Tibial nerve (tissue), 4 donors: ENCODE results near the gene LRRC26. TPM values are rescaled to one million over a fixed set of nuclear protein-coding genes. Genes with fewer than 3 reads are reported as not detected.
"Not testable (repeated sequence)": the region's sequence is repeated elsewhere in the genome, so short reads cannot be mapped to it uniquely, and the experiment has no call there.

ENCODE experiments used
- DNase-seq, 2 donors: peaks; one replicate each; pipeline ENCODE4 v3.0.0-alpha.2; 2019; ENCODE audit warnings: low spot score in 2 of 2
- H3K27ac ChIP-seq, 4 donors: fragments of 200-600 bp; sonication (generic) in 3 of 4; one replicate each; pipeline ENCODE4 v1.5.1; 2017 to 2019; ENCODE audit warnings: mild to moderate bottlenecking in 1 of 4
- H3K27me3 ChIP-seq, 2 donors: fragments of 200-600 bp; sonication (generic) in 1 of 2; one replicate each; pipeline versions ENCODE4 v1.5.1 to v1.6.0; 2017 to 2019
- H3K36me3 ChIP-seq, 3 donors: fragments of 200-600 bp; sonication (generic); one replicate each; pipeline ENCODE4 v1.5.1; 2018 to 2019
- H3K4me1 ChIP-seq, 4 donors: fragments of 200-600 bp; sonication (generic) in 3 of 4; one replicate each; pipeline ENCODE4 v1.5.1; 2017 to 2019
- H3K4me3 ChIP-seq, 4 donors: fragments of 200-600 bp; sonication (generic) in 3 of 4; one replicate each; pipeline ENCODE4 v1.5.1; 2017 to 2019; ENCODE audit warnings: mild to moderate bottlenecking in 1 of 4, moderate library complexity in 1 of 4
- H3K9me3 ChIP-seq, 4 donors: fragments of 200-600 bp; sonication (generic) in 3 of 4; one replicate each; pipeline ENCODE4 v1.5.1; 2017 to 2019
- EP300 ChIP-seq, 2 donors: sonication (generic); formaldehyde crosslinking; IDR thresholded peaks; one replicate each; pipeline ENCODE4 v1.6.1; 2017; ENCODE audit warnings: antibody characterized with exemption in 2 of 2, mild to moderate bottlenecking in 1 of 2
- POLR2A ChIP-seq, 2 donors: fragments of 450-650 bp; IDR thresholded peaks; one replicate each; pipeline ENCODE4 v1.6.1; 2017; ENCODE audit warnings: antibody characterized with exemption in 2 of 2, mild to moderate bottlenecking in 2 of 2, moderate library complexity in 2 of 2
- WGBS, 2 donors: methylation state at CpG; one replicate each; pipeline ENCODE4 v1.1.5; 2018; 5-methylcytosine and 5-hydroxymethylcytosine counted together
- small RNA-seq: library from RNA; depleted of rRNA; stranded (forward); fragments of <200 nt; gene quantifications from one replicate; pipeline ENCODE3, GENCODE V24; 2016
- total RNA-seq, 4 donors: library from RNA; depleted of rRNA; stranded (reverse); fragments of >200 nt; gene quantifications; one replicate each; pipeline ENCODE4 v1.1.0, GENCODE V29; 2016
- TF ChIP-seq, protein P1 (sequence below), 5 experiments: fragments of 200-600 bp in 3 of 5; fragments of 450-650 bp in 2 of 5; sonication (generic) in 3 of 5; IDR thresholded peaks; one replicate each; pipeline ENCODE4 v1.5.1; 2016 to 2019; ENCODE audit warnings: antibody characterized with exemption in 5 of 5, mild to moderate bottlenecking in 3 of 5, moderate library complexity in 2 of 5

The LRRC26 gene
- total RNA-seq, 4 donors from 2014 or later, result not detected

- TF ChIP-seq POLR2A (IDR thresholded peaks at IDR 0.05), result no peak
- TF ChIP-seq, protein P1, sequence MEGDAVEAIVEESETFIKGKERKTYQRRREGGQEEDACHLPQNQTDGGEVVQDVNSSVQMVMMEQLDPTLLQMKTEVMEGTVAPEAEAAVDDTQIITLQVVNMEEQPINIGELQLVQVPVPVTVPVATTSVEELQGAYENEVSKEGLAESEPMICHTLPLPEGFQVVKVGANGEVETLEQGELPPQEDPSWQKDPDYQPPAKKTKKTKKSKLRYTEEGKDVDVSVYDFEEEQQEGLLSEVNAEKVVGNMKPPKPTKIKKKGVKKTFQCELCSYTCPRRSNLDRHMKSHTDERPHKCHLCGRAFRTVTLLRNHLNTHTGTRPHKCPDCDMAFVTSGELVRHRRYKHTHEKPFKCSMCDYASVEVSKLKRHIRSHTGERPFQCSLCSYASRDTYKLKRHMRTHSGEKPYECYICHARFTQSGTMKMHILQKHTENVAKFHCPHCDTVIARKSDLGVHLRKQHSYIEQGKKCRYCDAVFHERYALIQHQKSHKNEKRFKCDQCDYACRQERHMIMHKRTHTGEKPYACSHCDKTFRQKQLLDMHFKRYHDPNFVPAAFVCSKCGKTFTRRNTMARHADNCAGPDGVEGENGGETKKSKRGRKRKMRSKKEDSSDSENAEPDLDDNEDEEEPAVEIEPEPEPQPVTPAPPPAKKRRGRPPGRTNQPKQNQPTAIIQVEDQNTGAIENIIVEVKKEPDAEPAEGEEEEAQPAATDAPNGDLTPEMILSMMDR (IDR thresholded peaks at IDR 0.05), result no peak
- no peak for TF ChIP-seq EP300 (IDR thresholded peaks at IDR 0.05)
- no peak overlapping the region for H3K27ac ChIP-seq
- 76 to 79% methylated on average over 5 of the region's 5 CpGs for WGBS, 2 donors
These were observed 46.4 kb downstream of the LRRC26 start for GRCh38 chr9:137123468-137123837.

GRCh38 chr9:137122796-137123467 lies 46.9 kb downstream of the LRRC26 start:
- not testable (repeated sequence) for H3K27me3 ChIP-seq, H3K4me3 ChIP-seq, DNase-seq, H3K9me3 ChIP-seq, H3K36me3 ChIP-seq, H3K27ac ChIP-seq
- WGBS, 2 donors, result 87% methylated on average over 16 of the region's 16 CpGs
- H3K4me1 ChIP-seq, result peaks cover 0 to 14% (median 5%) of the 10 kb centered on the region in 4 donors

More at GRCh38 chr9:137123468-137123837, 46.4 kb downstream of the LRRC26 start:
- H3K27me3 ChIP-seq, result no peaks in the 10 kb centered on the region
- no peak overlapping the region for H3K4me3 ChIP-seq
- H3K36me3 ChIP-seq, result no peaks in the 10 kb centered on the region
- H3K9me3 ChIP-seq, result no peaks in the 10 kb centered on the region
- peaks cover 0 to 19% (median 7%) of the 10 kb centered on the region in 4 donors for H3K4me1 ChIP-seq
- DNase-seq, result no peak

DNA sequence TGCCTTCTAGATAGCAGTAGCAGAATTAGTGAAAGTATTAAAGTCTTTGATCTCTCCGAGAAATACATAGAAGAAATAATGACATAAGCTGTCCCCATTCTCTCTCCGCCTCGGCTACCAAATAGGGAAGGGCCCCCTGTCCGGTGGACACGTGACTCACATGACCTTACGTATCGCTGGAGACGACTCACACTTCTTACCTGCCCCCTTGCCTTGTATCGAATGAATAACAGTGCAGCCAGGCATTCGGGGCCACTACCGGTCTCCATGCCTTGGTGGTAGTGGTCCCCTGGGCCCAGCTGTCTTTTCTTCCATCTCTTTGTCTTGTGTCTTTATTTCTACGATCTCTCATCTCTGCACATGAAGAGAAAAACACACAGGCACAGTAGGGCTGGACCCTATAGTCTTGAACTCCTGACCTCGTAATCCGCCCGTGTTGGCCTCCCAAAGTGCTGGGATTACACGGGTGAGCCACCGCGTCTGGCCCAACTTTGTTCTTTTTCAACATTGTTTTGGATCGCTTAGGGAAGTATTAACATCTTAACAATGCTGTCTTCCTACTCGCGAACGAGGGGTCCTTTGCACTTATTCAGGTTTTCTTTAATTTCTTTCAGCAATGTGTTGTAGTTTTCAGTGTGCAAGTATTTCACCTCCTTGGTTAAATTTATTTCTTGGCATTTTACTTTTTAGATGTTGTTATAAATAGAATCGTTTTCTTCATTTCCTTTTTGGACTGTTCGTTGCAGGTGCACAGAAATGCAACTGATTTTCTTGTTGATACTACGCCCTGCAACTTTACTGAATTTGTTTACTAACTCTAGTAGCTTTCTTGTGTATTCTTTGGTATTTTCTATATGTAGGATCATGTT lies 47.7 kb downstream of the LRRC26 start:
- H3K36me3 ChIP-seq, H3K27me3 ChIP-seq, DNase-seq, H3K9me3 ChIP-seq, H3K4me1 ChIP-seq, H3K4me3 ChIP-seq, H3K27ac ChIP-seq: not testable (repeated sequence)
- WGBS, 2 donors, result 66 to 74% methylated on average over 18 to 19 of the region's 25 CpGs

Small RNA genes within 50 kb of the gene (small RNA-seq; reads per million reads assigned to genes)
- gene MIR3621, result not detected

Other genes starting within 250 kb of the LRRC26 start
- gene FBXW5, start 225.3 kb downstream of the LRRC26 start, total RNA-seq, result 100 to 1,000 TPM; 138 to 227 (median 193) TPM
- 1 to 10 TPM in 2 of 4 donors, not detected in 2; 3.3 to 5.1 TPM for gene C8G, start 224.8 kb downstream of the LRRC26 start, total RNA-seq
- gene LCN12, start 217.8 kb downstream of the LRRC26 start, total RNA-seq, result 10 to 100 TPM in 2 of 4 donors, 1 to 10 TPM in 2; 2.4 to 16.8 (median 7.8) TPM
- 1,000 to 10,000 TPM; 1,059 to 8,972 (median 6,550) TPM for gene PTGDS, start 192.5 kb downstream of the LRRC26 start, total RNA-seq
- gene LCNL1, start 187.1 kb downstream of the LRRC26 start, total RNA-seq, result 10 to 100 TPM; 14.7 to 86.3 (median 64.3) TPM
- gene PAXX, start 177.6 kb downstream of the LRRC26 start, total RNA-seq, result 100 to 1,000 TPM in 1 of 4 donors, 10 to 100 TPM in 3; 65.7 to 142 (median 68.9) TPM
- 100 to 1,000 TPM in 1 of 4 donors, 10 to 100 TPM in 2, 1 to 10 TPM in 1; 1.2 to 120 (median 38.0) TPM for gene CLIC3, start 173.5 kb downstream of the LRRC26 start, total RNA-seq
- 100 to 1,000 TPM; 136 to 291 (median 196) TPM for gene ABCA2, start 141.8 kb downstream of the LRRC26 start, total RNA-seq
- under 1 TPM in 1 of 4 donors, not detected in 3; 0.60 TPM for gene FUT7, start 138.0 kb downstream of the LRRC26 start, total RNA-seq
- 100 to 1,000 TPM in 3 of 4 donors, 10 to 100 TPM in 1; 80.6 to 269 (median 182) TPM for gene NPDC1, start 123.9 kb downstream of the LRRC26 start, total RNA-seq
- 10 to 100 TPM in 3 of 4 donors, 1 to 10 TPM in 1; 7.0 to 21.0 (median 18.1) TPM for gene ENTPD2, start 116.0 kb downstream of the LRRC26 start, total RNA-seq
- gene SAPCD2, start 99.5 kb downstream of the LRRC26 start, total RNA-seq, result under 1 TPM in 2 of 4 donors, not detected in 2; 0.22 to 0.90 TPM
- gene UAP1L1, start 92.5 kb downstream of the LRRC26 start, total RNA-seq, result 10 to 100 TPM in 2 of 4 donors, 1 to 10 TPM in 2; 8.1 to 20.7 (median 12.3) TPM
- gene MAN1B1, start 83.1 kb downstream of the LRRC26 start, total RNA-seq, result 10 to 100 TPM; 47.3 to 58.1 (median 52.1) TPM
- 100 to 1,000 TPM in 3 of 4 donors, 10 to 100 TPM in 1; 74.7 to 272 (median 145) TPM for gene DPP7, start 55.3 kb downstream of the LRRC26 start, total RNA-seq
- gene GRIN1, start 30.9 kb downstream of the LRRC26 start, total RNA-seq, result under 1 TPM in 1 of 4 donors, not detected in 3; 0.21 TPM
- gene TMEM210, start 2.0 kb upstream of the LRRC26 start, total RNA-seq, result not detected
- gene ANAPC2, start 18.5 kb upstream of the LRRC26 start, total RNA-seq, result 10 to 100 TPM; 41.6 to 73.0 (median 58.9) TPM
- 10 to 100 TPM; 37.3 to 73.9 (median 53.5) TPM for gene SSNA1, start 18.6 kb upstream of the LRRC26 start, total RNA-seq
- 10 to 100 TPM in 1 of 4 donors, 1 to 10 TPM in 3; 6.8 to 12.3 (median 8.9) TPM for gene TPRN, start 30.7 kb upstream of the LRRC26 start, total RNA-seq
- gene TMEM203, start 35.6 kb upstream of the LRRC26 start, total RNA-seq, result 10 to 100 TPM; 23.1 to 47.9 (median 30.0) TPM
- 10 to 100 TPM in 3 of 4 donors, 1 to 10 TPM in 1; 9.4 to 20.1 (median 14.3) TPM for gene NDOR1, start 35.6 kb upstream of the LRRC26 start, total RNA-seq
- 1 to 10 TPM in 3 of 4 donors, under 1 TPM in 1; 0.63 to 8.1 (median 1.5) TPM for gene RNF208, start 52.2 kb upstream of the LRRC26 start, total RNA-seq
- gene CYSRT1, start 55.1 kb upstream of the LRRC26 start, total RNA-seq, result not detected
- not detected for gene RNF224, start 57.5 kb upstream of the LRRC26 start, total RNA-seq
- not detected for gene SLC34A3, start 60.9 kb upstream of the LRRC26 start, total RNA-seq
- gene TUBB4B, start 71.2 kb upstream of the LRRC26 start, total RNA-seq, result 100 to 1,000 TPM; 102 to 190 (median 161) TPM
- not detected for gene STPG3, start 81.2 kb upstream of the LRRC26 start, total RNA-seq
- 10 to 100 TPM; 29.7 to 52.0 (median 38.7) TPM for gene NELFB, start 85.3 kb upstream of the LRRC26 start, total RNA-seq
- 10 to 100 TPM in 1 of 4 donors, 1 to 10 TPM in 3; 3.3 to 11.4 (median 4.3) TPM for gene TOR4A, start 107.7 kb upstream of the LRRC26 start, total RNA-seq
- gene NRARP, start 132.2 kb upstream of the LRRC26 start, total RNA-seq, result 10 to 100 TPM in 1 of 4 donors, 1 to 10 TPM in 3; 3.1 to 13.5 (median 3.9) TPM